SKM-1 (cell line): Measurements from ENCODE around the gene ARMC2.
"Not testable (repeated sequence)": the region's sequence is repeated elsewhere in the genome, so short reads cannot be mapped to it uniquely, and the experiment has no call there.

Source experiments
- DNase-seq: peaks from one replicate; lab custom pipeline; 2025; ENCODE audit not compliant: unreplicated experiment; lab: John Stamatoyannopoulos, UW

Gene ARMC2

GRCh38 chr6:108914235-108915022, 66.2 kb downstream of the ARMC2 start:
- DNase-seq: no peak

DNA sequence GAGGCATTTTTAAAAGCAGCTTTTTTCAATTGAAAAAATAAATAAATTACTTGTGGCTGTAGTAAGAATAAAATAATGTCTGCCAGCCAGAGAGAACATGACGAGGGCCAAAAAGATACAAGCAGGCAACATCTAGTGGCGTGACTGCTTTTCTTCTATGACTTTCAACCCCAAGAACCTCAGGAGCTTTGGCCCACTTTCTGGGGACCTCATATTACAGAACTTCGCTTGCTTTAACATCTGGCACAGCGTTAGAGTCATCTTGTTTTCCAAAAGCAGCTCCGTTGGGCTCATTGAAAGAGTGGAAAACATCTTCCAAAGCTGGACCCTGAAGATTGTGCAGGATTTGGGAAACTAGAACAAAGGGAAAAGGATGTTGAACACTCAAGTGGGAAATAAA, 67.0 kb downstream of the ARMC2 start:
- no peak for DNase-seq

GRCh38 chr6:108916026-108916686, 67.9 kb downstream of the ARMC2 start:
- DNase-seq: no peak

DNA sequence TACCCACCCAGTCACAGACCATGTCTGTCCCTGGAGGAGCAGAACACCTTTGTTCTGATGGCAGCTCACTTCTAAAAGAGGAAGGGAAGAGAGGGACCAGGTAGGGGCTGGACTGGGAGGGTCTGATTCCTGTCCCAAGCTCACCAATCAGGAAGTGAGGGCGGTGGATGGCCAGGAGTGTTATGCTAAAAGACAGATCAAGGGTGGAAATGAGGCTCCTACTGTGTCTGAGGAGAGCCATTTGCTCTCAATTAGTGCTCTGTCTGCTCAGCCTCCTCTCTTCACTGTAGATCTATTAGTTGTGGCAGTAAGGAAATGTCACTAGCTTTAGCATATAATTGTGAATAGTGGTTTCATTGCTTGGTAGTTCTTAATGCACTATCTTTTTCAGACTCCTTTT, 72.5 kb downstream of the ARMC2 start:
- DNase-seq: no peak

DNA sequence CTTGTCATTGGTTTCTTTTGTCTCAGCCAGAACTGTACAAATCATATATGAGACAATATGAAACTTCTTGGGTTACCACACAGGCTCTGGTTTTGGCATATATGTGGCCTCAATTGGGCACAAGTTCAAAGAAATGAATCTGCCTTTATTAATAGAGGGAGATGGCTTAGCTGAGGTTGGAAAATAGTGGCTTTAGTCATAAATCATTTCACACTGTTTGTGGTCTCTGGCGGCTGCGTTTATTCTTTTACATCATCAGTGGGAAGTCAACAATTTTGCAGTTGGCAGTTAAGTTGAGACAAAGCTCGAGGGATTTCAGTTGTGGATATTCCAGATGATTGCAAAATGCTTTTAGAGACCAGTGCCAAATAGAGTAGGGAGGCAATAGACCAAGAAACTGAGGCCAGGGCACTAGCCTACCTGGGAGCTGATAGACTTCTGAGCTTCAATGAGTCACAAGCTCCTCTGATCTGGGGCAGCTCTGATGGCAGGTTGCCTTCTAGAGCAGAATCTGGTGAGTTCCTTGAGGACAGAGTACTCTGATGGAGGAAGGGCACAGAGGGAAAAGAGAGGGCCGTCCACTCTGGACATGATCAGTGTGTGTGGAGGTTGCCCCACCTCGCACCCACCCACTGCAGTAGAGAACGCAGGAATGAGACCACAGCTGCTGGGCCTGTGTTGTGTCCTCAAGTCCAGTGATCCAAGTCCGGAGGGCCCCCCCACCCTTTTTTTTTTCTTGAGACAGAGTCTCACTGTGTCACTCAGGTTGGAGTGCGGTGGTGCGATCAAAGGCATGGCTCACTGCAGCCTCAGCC, 73.5 kb downstream of the ARMC2 start:
- DNase-seq: no peak

- DNase-seq: no peak
These were observed 74.3 kb downstream of the ARMC2 start for GRCh38 chr6:108922499-108922898.

- no peak for DNase-seq
These were observed 79.7 kb downstream of the ARMC2 start for GRCh38 chr6:108927927-108928326.

- no peak for DNase-seq
These were observed 80.4 kb downstream of the ARMC2 start for GRCh38 chr6:108928650-108929049.

GRCh38 chr6:108931090-108931489, 82.9 kb downstream of the ARMC2 start:
- not testable (repeated sequence) for DNase-seq

DNA sequence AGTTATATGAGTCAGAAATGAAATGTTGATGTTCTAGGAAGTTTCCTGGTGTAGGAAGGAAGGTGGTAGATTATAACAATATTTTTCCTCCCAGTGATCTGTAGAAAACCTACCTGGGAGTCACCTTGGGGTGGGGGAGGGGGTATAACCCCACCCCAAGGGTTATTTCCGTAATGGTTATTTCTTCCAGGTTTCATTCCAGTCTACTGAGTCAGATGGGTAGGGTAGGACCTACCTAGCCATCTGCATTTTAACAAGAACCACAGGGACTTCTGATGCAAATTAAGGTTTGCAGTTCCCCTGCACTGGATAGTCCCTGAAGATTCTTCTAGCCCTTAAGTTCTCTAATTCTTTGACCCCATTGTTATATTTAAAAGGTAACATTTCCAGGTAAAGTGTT, 88.9 kb downstream of the ARMC2 start:
- DNase-seq: no peak

DNA sequence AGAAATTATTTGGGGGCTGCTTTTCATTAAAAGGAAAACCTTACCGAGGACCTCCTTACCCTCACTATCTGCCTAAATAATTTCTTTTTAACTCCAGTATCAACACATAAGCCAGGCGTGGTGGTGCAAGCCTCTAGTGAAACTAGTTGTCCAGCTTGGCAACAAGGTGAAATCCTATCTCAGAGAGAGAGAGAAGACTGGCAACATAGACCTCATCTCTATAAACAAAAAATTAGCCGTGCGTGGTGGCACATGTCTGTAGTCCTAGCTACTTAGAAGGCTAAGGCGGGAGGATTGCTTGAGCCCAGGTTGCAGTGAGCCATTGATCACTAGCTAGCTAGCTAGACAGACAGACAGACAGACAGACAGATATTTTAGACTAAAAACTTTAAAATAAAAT, 92.5 kb downstream of the ARMC2 start:
- DNase-seq: no peak

GRCh38 chr6:108941281-108941680, 93.1 kb downstream of the ARMC2 start:
- DNase-seq: no peak

GRCh38 chr6:108941859-108942258, 93.6 kb downstream of the ARMC2 start:
- DNase-seq: no peak

DNA sequence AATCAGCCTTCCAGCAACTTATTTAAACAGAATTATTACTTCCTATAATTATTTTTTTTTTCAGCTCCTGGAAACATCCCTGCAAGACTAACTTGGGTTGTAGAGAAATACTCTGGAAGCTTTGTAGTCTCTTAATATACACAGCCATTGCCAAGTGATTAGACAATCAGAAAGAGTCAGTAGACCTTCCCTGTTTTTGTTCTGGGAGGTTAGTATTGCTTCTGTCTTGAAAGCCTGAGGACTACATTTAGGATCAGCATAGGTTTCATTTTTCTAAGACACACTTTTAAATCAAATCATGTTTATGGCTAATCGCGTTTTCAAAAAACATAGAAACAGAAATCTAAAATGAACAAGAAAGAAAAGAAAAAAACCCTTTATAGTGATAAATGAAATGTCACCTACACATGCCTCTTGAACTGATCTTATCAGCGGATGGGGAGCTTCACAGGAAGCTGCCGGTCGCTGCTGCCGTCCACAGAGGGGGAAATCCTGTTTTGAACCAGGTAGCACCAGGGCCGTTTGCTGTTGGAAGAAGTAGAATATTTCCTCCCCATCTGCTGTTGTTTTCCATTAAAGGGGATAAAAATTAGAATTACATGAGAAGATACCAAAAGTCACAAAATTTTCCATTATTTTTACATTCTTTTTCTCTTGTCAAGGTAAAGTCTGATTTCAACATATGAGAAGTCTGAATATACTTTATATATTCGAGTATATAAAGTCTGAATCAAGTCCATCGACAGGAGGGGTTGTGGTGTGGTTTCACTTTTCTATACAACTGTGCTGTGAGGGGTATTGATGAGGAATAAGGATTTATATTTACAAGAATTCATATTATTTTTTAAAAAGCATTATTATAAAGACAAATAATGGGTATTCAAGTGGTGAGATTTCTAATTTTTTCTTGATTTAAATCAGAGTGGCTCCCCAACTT, 94.6 kb downstream of the ARMC2 start:
- DNase-seq: no peak

GRCh38 chr6:108944071-108944470, 95.8 kb downstream of the ARMC2 start:
- no peak for DNase-seq

- DNase-seq: no peak
These were observed 96.8 kb downstream of the ARMC2 start for GRCh38 chr6:108944707-108945680.

DNA sequence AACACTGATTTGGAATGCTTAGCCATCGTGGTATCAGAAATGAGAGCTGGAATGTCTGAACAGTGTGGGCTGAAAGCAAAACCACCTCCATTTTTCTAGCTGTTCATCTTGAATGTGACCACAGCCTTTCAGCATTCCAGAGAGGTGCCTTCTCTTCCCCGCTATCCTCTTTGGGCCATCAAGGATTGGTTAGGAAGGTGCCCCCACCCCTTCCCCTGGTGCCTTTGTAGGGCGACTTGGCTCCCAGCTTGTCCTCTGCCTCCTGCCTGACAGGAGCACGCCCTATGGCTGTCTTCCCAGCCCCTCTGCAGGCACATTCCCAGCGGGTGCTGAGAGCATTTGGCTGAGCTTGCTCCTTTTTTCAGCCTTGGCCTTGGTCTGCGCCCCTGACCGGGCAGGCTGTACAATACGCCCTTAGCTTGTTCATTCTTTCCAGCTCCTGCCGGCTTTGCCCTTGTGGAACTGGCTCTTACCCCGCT, 97.5 kb downstream of the ARMC2 start:
- no peak for DNase-seq

GRCh38 chr6:108946695-108947094, 98.5 kb downstream of the ARMC2 start:
- no peak for DNase-seq

GRCh38 chr6:108947114-108947854, 99.1 kb downstream of the ARMC2 start:
- no peak for DNase-seq
